ENCODE data around the gene FSHB. TPM values are rescaled to one million over a fixed set of nuclear protein-coding genes. Genes with fewer than 3 reads are reported as not detected.
"Not testable (repeated sequence)": the region's sequence is repeated elsewhere in the genome, so short reads cannot be mapped to it uniquely, and the experiment has no call there.

FSHB gene
- not detected for total RNA-seq

DNA sequence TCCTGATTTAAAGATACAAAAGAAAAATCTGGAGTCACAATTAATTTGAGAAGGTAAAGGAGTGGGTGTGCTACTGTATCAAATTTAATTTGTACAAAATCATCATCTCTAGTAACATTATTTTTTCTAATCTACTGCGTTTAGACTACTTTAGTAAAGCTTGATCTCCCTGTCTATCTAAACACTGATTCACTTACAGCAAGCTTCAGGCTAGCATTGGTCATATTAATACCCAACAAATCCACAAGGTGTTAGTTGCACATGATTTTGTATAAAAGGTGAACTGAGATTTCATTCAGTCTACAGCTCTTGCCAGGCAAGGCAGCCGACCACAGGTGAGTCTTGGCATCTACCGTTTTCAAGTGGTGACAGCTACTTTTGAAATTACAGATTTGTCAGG lies at the start of gene FSHB:
Gene FSHB (plus strand): TSS at position 301 of the 400 bp plus-strand sequence. CDS start 889 bp downstream, outside the sequence.
- intact Hi-C loops (cut with DNase I; ENCODE audit: low total_unique reads) = no loop called here
- H3K4me3 ChIP-seq (ENCODE audit: low read depth, poor library complexity, severe bottlenecking) = no peak within 1 kb of the TSS
- 78 to 81% methylated on average over 3 of the region's 3 CpGs for WGBS, 2 donors
- no peak for DNase-seq (ENCODE audit: low spot score in 2 of 2)
- TF ChIP-seq POLR2A (IDR thresholded peaks at IDR 0.05) = no peak
- TF ChIP-seq, protein P1, sequence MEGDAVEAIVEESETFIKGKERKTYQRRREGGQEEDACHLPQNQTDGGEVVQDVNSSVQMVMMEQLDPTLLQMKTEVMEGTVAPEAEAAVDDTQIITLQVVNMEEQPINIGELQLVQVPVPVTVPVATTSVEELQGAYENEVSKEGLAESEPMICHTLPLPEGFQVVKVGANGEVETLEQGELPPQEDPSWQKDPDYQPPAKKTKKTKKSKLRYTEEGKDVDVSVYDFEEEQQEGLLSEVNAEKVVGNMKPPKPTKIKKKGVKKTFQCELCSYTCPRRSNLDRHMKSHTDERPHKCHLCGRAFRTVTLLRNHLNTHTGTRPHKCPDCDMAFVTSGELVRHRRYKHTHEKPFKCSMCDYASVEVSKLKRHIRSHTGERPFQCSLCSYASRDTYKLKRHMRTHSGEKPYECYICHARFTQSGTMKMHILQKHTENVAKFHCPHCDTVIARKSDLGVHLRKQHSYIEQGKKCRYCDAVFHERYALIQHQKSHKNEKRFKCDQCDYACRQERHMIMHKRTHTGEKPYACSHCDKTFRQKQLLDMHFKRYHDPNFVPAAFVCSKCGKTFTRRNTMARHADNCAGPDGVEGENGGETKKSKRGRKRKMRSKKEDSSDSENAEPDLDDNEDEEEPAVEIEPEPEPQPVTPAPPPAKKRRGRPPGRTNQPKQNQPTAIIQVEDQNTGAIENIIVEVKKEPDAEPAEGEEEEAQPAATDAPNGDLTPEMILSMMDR (IDR thresholded peaks at IDR 0.05) = no peak

DNA sequence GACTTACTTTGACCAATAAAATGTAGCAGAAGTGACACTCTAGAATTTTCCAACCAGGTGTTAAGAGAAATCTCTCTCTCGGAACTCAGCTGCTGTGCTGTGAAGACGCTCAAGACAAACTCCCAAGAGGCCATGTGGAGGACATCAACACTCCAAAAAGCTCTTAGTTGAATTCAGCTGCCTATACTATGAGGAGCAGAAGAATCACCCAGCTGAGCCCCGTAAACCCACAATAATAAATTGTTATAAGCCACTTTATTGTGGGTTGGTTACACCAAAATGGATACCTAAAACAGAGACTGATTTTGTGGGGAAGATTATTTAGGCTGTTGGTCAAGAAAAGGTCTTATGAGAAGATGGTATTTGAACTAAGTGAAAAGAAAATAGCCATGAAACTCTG lies 44.1 kb upstream of the FSHB start:
- intact Hi-C loops (cut with DNase I; ENCODE audit: low total_unique reads) = loop anchor here (5.0 kb wide), 1 partner anchor 1631 kb away; no protein-coding TSS in a partner anchor
- WGBS, 2 donors = 81 to 88% methylated on average over 3 of the region's 3 CpGs
- no peak overlapping the region for H3K4me3 ChIP-seq (ENCODE audit: low read depth, poor library complexity, severe bottlenecking)
- no peak for DNase-seq (ENCODE audit: low spot score in 2 of 2)
- no peak for TF ChIP-seq POLR2A (IDR thresholded peaks at IDR 0.05)
- TF ChIP-seq, protein P1 (IDR thresholded peaks at IDR 0.05) = no peak

DNA sequence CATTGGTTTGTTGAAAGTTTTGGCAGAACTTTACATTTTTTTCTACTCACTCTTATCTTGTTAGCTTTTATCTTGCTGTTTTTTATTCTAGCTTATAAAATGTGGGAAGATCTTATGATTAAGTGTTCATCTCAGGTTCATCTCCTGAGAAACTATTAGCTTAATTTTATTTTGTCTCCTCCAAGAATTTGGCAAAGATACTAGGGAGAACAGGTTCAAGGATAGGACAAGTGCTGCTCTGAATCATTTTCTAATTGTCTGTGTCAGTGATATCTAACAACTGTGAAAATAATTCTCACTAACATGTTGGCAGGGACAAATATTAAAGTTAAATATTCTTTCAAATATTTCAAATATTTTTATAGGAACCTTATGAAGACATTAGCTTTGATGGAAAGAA lies 38.2 kb upstream of the FSHB start:
- intact Hi-C loops (cut with DNase I; ENCODE audit: low total_unique reads) = no loop called here
- no peak for DNase-seq (ENCODE audit: low spot score in 2 of 2)
- TF ChIP-seq, protein P1 (IDR thresholded peaks at IDR 0.05) = no peak
- no peak for TF ChIP-seq POLR2A (IDR thresholded peaks at IDR 0.05)
- H3K4me3 ChIP-seq (ENCODE audit: low read depth, poor library complexity, severe bottlenecking) = no peak overlapping the region

DNA sequence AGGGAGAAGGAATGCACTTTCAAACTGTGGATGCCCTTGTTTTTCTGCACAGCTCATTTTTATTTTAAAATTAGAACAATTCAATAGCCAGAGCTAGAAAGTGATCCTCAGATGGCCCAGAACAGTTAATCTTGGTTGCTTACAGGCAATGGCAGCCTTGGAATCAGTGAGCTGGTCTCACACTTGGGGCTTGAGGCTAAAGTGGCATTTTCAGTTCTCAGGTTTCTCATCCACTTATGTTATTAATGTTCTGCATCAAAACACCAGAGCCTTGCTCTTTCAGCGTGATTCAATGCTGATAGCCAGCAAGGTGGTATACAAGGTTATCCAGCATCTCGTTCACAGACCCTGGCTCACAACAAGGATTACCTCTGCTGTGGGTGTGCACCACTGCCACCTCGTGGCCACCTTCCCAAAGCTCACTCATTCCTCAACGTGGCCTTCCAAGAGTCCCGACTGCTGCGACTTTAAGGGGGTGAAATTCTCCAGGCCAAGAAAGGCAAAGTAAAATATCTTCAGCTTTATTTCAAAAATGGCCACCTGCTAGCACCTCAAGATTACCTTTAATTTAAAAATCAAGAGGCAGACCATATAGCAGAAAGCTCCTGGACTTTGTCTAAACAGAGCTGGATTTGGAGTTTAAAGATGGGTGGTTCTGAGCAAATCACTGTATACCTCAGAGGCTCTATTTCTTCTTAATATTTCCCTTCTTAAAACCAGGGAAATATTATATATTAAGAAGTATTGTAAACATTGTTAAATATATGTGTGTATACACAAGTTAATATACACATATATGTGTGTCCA lies 34.2 kb upstream of the FSHB start:
- peak in 1 of 2 donors; percentile 16 for DNase-seq (ENCODE audit: low spot score in 2 of 2)
- TF ChIP-seq POLR2A (IDR thresholded peaks at IDR 0.05) = no peak
- TF ChIP-seq, protein P1 (IDR thresholded peaks at IDR 0.05) = no peak
- intact Hi-C loops (cut with DNase I; ENCODE audit: low total_unique reads) = no loop called here
- 15 to 18% methylated on average over 6 of the region's 6 CpGs for WGBS, 2 donors
- no peak overlapping the region for H3K4me3 ChIP-seq (ENCODE audit: low read depth, poor library complexity, severe bottlenecking)

DNA sequence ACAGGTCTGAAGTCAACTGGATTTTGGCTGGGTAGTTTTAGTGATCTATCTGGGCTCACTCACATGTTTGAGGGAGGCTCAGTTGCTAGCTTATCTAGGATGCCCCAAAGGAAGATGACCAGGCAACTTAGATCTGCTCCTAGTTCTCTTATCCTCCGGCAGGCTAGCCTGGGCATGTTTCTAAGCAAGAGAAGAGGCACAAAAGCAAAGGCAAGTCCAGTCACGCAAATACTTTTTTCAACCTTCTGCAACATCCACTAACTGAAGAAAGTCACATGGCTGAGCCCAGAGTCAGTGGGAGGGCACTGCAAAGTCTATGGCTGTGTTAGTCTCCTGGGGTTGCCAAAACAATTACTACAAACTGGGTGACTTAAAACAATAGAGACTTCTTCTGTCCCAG lies 32.9 kb upstream of the FSHB start:
- intact Hi-C loops (cut with DNase I; ENCODE audit: low total_unique reads) = no loop called here
- no peak overlapping the region for H3K4me3 ChIP-seq (ENCODE audit: low read depth, poor library complexity, severe bottlenecking)
- 63 to 70% methylated on average over 2 of the region's 2 CpGs for WGBS, 2 donors
- TF ChIP-seq POLR2A (IDR thresholded peaks at IDR 0.05) = no peak
- TF ChIP-seq, protein P1 (IDR thresholded peaks at IDR 0.05) = no peak
- no peak for DNase-seq (ENCODE audit: low spot score in 2 of 2)

DNA sequence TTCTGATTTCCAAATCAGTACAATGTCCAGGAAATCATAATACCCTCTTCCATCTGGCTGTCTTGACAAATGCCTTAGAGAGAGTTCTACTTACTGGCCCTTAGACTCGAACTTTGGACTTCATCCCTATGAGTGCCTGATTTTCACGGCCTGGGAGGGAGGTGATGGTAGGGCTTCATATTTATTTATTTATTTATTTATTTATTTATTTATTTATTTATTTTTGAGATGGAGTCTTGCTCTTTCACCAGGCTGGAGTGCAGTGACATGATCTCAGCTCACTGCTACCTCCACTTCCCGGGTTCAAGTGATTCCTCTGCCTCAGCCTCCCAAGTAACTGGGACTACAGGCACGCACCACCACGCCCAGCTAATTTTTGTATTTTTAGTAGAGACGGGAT lies 27.8 kb upstream of the FSHB start:
- WGBS, 2 donors = 87 to 95% methylated on average over 6 of the region's 6 CpGs
- intact Hi-C loops (cut with DNase I; ENCODE audit: low total_unique reads) = not testable (repeated sequence)

More for the DNA sequence above, 27.8 kb upstream of the FSHB start:
- not testable (repeated sequence) for H3K4me3 ChIP-seq (ENCODE audit: low read depth, poor library complexity, severe bottlenecking); DNase-seq (ENCODE audit: low spot score in 2 of 2)
